BLaER1 treated with 17β-estradiol and CSF1 and Interleukin-3, amounts not matched to agents 10 nM and 100 nM (cell line): ENCODE results near the gene TMCC2.
A peak's percentile ranks its signal among the peaks of the same experiment; 100 is the strongest.
"Not testable (repeated sequence)": the region's sequence is repeated elsewhere in the genome, so short reads cannot be mapped to it uniquely, and the experiment has no call there.

Source experiments
- H3K27ac ChIP-seq, 11 experiments: shearing (Covaris generic); formaldehyde crosslinking; 2 replicates each; pipeline ENCODE4 v1.8.1; 2022
- H3K27me3 ChIP-seq, 11 experiments: shearing (Covaris generic); formaldehyde crosslinking; 2 replicates each; pipeline ENCODE4 v1.8.1; 2022
- H3K36me3 ChIP-seq, 11 experiments: shearing (Covaris generic); formaldehyde crosslinking; 2 replicates each; pipeline ENCODE4 v1.8.1; 2022
- H3K4me1 ChIP-seq, 10 experiments: shearing (Covaris generic); formaldehyde crosslinking; 2 replicates each; pipeline ENCODE4 v1.8.1; 2022
- H3K4me2 ChIP-seq, 11 experiments: shearing (Covaris generic); formaldehyde crosslinking; 2 replicates each; pipeline ENCODE4 v1.8.1; 2022
- H3K4me3 ChIP-seq, 10 experiments: shearing (Covaris generic); formaldehyde crosslinking; 2 replicates each; pipeline ENCODE4 v1.8.1; 2022
- H3K9ac ChIP-seq, 11 experiments: shearing (Covaris generic); formaldehyde crosslinking; 2 replicates each; pipeline ENCODE4 v1.8.1; 2022
- H3K9me3 ChIP-seq, 11 experiments: shearing (Covaris generic); formaldehyde crosslinking; replicated peaks in 1 of 11; 2 replicates each; pipeline ENCODE4 v1.8.1; 2022
- H4K20me1 ChIP-seq, 11 experiments: shearing (Covaris generic); formaldehyde crosslinking; 2 replicates each; pipeline ENCODE4 v1.8.1; 2022
- Cebpa-rat ChIP-seq, 11 experiments: shearing (Covaris generic); IDR thresholded peaks; 2 replicates each; pipeline ENCODE4 v1.8.1; 2022

TMCC2 gene, protein sequence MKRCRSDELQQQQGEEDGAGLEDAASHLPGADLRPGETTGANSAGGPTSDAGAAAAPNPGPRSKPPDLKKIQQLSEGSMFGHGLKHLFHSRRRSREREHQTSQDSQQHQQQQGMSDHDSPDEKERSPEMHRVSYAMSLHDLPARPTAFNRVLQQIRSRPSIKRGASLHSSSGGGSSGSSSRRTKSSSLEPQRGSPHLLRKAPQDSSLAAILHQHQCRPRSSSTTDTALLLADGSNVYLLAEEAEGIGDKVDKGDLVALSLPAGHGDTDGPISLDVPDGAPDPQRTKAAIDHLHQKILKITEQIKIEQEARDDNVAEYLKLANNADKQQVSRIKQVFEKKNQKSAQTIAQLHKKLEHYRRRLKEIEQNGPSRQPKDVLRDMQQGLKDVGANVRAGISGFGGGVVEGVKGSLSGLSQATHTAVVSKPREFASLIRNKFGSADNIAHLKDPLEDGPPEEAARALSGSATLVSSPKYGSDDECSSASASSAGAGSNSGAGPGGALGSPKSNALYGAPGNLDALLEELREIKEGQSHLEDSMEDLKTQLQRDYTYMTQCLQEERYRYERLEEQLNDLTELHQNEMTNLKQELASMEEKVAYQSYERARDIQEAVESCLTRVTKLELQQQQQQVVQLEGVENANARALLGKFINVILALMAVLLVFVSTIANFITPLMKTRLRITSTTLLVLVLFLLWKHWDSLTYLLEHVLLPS

DNA sequence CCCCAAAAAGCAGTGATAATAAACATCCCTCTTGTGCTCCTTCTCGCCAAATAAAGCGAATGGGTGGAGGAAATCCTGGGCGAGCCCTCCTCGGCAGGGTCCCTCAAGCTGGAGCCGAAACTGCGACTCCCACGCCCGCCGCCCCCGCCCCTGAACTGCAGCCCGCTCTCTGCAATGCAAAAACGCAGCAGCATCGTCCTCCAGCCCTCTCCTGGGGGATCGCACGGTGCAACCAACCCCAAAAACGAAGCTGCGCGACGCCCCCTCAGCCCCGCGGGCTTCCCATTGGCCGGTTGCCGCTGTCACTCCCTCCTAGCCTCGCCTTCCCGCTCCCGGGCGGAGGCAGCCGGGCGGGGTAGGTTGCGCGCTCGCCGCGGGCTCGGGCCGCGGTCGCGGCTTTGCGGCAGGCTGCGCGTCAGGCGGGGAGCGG, at the start of gene TMCC2:
TSS of gene TMCC2 (plus strand) at position 363 of the 430 bp plus-strand sequence. CDS start 619 bp downstream, outside the sequence.
- Histone ChIP-seq H3K9me3 (no peaks in the 10 kb centered on the region), H3K27ac (no peak within 1 kb of the TSS)
- TF ChIP-seq Cebpa-rat (IDR thresholded peaks at IDR 0.05), result no peak

DNA sequence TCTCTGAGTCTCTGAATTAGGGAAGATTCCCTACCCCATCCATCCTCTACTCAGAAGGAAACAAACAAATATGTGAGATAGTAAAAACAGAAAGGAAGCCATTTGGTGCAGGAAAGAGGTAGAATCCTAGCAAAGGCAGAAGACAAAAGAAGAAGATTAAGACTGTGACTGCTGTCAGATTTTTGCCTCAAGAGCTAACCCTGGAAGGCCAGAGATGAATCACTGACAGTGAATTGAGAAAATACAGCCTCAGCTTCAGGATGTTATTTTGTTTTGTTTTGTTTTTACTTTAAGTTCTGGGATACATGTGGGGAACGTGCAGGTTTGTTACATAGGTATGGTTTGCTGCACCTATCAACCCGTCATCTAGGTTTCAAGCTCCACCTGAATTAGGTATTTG, 47.9 kb upstream of the TMCC2 start:
- Histone ChIP-seq H3K9ac (no peak overlapping the region), H3K36me3 (peaks cover 0 to 65% (median 11%) of the 10 kb centered on the region in 11 experiments; a peak in 10 of 22 replicates), H3K4me3 (no peak overlapping the region), H3K27ac (no peak overlapping the region), H3K9me3 (no peaks in the 10 kb centered on the region), H3K4me2 (no peak overlapping the region), H3K27me3 (no peaks in the 10 kb centered on the region), H4K20me1 (peaks cover 20 to 42% (median 29%) of the 10 kb centered on the region in 11 experiments; a peak in 17 of 22 replicates), H3K4me1 (peaks cover 17 to 34% (median 29%) of the 10 kb centered on the region in 10 experiments)
- no peak for TF ChIP-seq Cebpa-rat (IDR thresholded peaks at IDR 0.05)

More for the DNA sequence above, at the start of gene TMCC2:
- H3K4me2 ChIP-seq, result peak within 1 kb of the TSS; percentile 89 to 99 (median 96)
- H3K27me3 ChIP-seq, result peaks cover 43 to 64% (median 59%) of the 10 kb centered on the region in 11 experiments
- peak within 1 kb of the TSS; percentile 16 to 73 (median 65) for H3K9ac ChIP-seq
- peak within 1 kb of the TSS; percentile 64 to 80 (median 72) for H3K4me3 ChIP-seq
- H3K4me1 ChIP-seq, result peaks cover 28 to 40% (median 31%) of the 10 kb centered on the region in 10 experiments
- peaks cover 0 to 6% (median 0%) of the 10 kb centered on the region in 11 experiments; a peak in 6 of 22 replicates for H4K20me1 ChIP-seq
- H3K36me3 ChIP-seq, result no peaks in the 10 kb centered on the region

DNA sequence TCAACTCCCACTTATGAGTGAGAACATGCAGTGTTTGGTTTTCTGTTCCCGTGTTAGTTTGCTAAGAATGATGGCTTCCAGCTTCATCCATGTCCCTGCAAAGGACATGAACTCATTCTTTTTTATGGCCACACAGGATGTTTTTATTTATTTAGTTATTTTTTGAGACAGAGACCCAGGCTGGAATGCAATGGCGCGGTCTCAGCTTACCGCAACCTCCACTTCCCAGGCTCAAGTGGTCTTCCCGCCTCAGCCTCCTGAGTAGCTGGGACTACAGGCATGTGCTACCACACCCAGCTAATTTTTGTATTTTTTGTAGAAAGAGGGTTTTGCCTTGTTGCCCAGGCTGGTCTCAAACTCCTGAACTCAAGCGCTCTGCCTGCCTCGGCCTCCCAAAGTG, 47.4 kb upstream of the TMCC2 start:
- H4K20me1 ChIP-seq, result peaks cover 23 to 46% (median 34%) of the 10 kb centered on the region in 11 experiments; a peak in 17 of 22 replicates
- not testable (repeated sequence) for H3K4me2 ChIP-seq, H3K9me3 ChIP-seq, H3K27me3 ChIP-seq, H3K27ac ChIP-seq, H3K4me3 ChIP-seq, H3K9ac ChIP-seq
- H3K36me3 ChIP-seq, result peaks cover 0 to 62% (median 11%) of the 10 kb centered on the region in 11 experiments; a peak in 10 of 22 replicates
- peaks cover 17 to 30% (median 26%) of the 10 kb centered on the region in 10 experiments for H3K4me1 ChIP-seq

DNA sequence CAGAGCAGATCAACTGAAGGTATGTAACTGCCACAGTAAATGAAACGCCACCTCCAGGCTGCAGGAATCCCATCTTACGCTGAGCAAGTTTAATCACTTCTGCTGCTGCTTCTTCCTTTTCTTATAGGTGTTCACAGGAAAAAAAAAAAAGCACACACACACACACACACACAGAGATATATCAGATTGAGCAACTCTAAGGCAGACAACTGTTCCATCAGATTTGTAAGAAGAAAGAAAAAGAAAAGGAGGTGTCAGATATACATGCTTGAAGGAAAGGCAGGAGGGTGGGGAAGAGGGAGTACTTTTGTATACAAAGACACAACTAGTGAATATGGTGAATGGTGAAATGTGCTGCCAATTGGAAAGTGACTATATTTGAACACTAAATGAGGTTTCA, 44.8 kb upstream of the TMCC2 start:
- Histone ChIP-seq H3K4me2 (peak overlapping the region in 10 of 11 experiments; percentile 47 to 86 (median 66); a peak in 18 of 22 replicates), H3K4me1 (peaks cover 17 to 40% (median 28%) of the 10 kb centered on the region in 10 experiments), H3K36me3 (peaks cover 3 to 69% (median 18%) of the 10 kb centered on the region in 11 experiments; a peak in 14 of 22 replicates), H3K9ac (no peak overlapping the region), H3K9me3 (no peaks in the 10 kb centered on the region), H4K20me1 (peaks cover 31 to 61% (median 49%) of the 10 kb centered on the region in 11 experiments; a peak in 18 of 22 replicates), H3K4me3 (no peak overlapping the region), H3K27ac (no peak overlapping the region), H3K27me3 (no peaks in the 10 kb centered on the region)
- TF ChIP-seq Cebpa-rat (IDR thresholded peaks at IDR 0.05), result no peak

DNA sequence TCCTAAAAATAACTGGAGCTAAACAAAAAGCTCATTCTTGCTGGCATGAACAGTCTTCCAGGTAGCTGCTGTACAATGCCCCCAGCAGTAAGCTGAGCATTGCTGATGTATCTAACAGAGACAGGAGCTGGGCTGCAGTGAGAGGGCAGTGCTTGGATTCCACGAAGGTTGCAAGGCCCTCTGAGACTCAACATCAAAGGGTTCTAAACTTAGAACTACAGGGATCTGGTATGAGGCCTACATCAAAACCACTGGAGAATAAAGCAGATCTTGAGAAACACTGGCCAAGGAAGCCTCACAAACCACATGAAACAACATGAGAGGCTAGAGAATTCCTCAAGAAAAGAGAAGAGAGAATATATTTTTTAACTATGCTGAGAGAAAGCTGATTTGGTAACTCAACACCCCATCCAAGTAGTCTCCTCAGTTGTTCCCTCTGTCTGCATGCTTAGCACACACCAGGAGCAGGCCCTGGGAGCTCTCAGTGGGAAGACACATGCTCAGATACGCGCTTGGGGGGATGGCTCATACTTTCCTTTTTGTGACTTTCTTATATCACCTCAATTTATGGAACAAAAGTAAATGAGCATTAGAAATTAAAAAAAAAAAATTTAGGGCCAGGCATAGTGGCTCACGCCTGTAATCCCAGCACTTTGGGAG, 43.9 kb upstream of the TMCC2 start:
- H3K9me3 ChIP-seq, result no peaks in the 10 kb centered on the region
- no peak overlapping the region for H3K4me3 ChIP-seq
- H3K36me3 ChIP-seq, result peaks cover 3 to 62% (median 16%) of the 10 kb centered on the region in 11 experiments; a peak in 14 of 22 replicates
- H3K4me1 ChIP-seq, result peaks cover 17 to 40% (median 28%) of the 10 kb centered on the region in 10 experiments
- peak overlapping the region in 2 of 11 experiments; percentile 27 to 33; a peak in 2 of 22 replicates for H3K27ac ChIP-seq
- TF ChIP-seq Cebpa-rat (IDR thresholded peaks at IDR 0.05), result peak in 3 of 11 experiments; percentile 13 to 59 (median 16); a peak in 2 of 22 replicates
- H3K4me2 ChIP-seq, result peak overlapping the region; percentile 45 to 86 (median 65)
- peak overlapping the region in 5 of 11 experiments; percentile 0 to 29 (median 4); a peak in 2 of 22 replicates for H3K9ac ChIP-seq
- H4K20me1 ChIP-seq, result peaks cover 38 to 67% (median 51%) of the 10 kb centered on the region in 11 experiments; a peak in 18 of 22 replicates
- no peaks in the 10 kb centered on the region for H3K27me3 ChIP-seq

DNA sequence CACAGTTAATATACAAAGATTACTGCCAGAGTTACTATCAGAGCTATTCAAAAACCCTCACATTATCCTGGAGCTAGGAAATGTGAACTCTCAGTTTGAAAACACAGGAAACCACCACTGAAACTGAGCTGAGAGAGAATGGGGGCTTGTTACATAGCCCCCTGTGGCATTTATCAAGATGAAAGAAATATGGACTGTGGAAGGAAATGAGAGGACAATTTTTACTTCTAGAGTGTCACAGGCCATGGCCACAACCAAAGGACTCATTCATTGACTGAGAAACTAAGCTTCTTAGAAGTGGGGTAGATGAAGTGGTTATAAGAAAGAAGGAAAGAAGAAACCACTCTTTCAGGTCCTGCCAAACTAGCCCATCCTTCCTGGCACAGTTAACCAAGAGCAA, 41.6 kb upstream of the TMCC2 start:
- Histone ChIP-seq H4K20me1 (peaks cover 58 to 87% (median 72%) of the 10 kb centered on the region in 11 experiments; a peak in 18 of 22 replicates), H3K27me3 (no peaks in the 10 kb centered on the region), H3K27ac (no peak overlapping the region), H3K4me3 (no peak overlapping the region), H3K4me1 (peaks cover 17 to 40% (median 30%) of the 10 kb centered on the region in 10 experiments), H3K9ac (no peak overlapping the region), H3K4me2 (peak overlapping the region in 8 of 11 experiments; percentile 1 to 44 (median 22); a peak in 7 of 22 replicates), H3K36me3 (peaks cover 3 to 43% (median 13%) of the 10 kb centered on the region in 11 experiments; a peak in 14 of 22 replicates), H3K9me3 (no peaks in the 10 kb centered on the region)
- no peak for TF ChIP-seq Cebpa-rat (IDR thresholded peaks at IDR 0.05)

DNA sequence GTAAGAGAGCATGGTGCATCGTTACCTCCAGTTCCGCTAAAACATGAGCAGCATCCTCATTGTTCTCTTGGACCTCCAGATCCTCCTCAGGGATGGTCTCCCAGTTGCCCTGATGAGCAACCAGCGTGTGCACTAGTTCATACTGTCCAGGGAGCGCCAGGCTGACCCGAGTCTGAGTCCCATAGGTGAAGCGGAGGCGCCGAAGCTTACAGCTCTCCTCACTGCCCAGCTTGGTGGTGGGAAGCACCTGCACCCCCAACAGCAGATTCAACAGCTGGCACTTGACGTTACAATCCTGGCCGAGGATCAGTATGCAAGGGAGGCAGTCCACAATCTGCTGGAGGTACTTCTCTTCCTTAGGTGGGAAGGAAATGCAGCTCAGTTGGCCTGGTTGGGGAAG, 40.3 kb upstream of the TMCC2 start:
- H3K4me1 ChIP-seq, result peaks cover 17 to 40% (median 30%) of the 10 kb centered on the region in 10 experiments
- H3K36me3 ChIP-seq, result peaks cover 3 to 31% (median 7%) of the 10 kb centered on the region in 11 experiments; a peak in 12 of 22 replicates
- H3K9ac ChIP-seq, result no peak overlapping the region
- no peak overlapping the region for H3K27ac ChIP-seq
- no peak overlapping the region for H3K4me3 ChIP-seq
- no peaks in the 10 kb centered on the region for H3K9me3 ChIP-seq
- H3K27me3 ChIP-seq, result no peaks in the 10 kb centered on the region
- peaks cover 59 to 99% (median 80%) of the 10 kb centered on the region in 11 experiments; a peak in 18 of 22 replicates for H4K20me1 ChIP-seq
- TF ChIP-seq Cebpa-rat (IDR thresholded peaks at IDR 0.05), result no peak
- H3K4me2 ChIP-seq, result peak overlapping the region in 3 of 11 experiments; percentile 0 to 10 (median 6); a peak in 1 of 22 replicates

DNA sequence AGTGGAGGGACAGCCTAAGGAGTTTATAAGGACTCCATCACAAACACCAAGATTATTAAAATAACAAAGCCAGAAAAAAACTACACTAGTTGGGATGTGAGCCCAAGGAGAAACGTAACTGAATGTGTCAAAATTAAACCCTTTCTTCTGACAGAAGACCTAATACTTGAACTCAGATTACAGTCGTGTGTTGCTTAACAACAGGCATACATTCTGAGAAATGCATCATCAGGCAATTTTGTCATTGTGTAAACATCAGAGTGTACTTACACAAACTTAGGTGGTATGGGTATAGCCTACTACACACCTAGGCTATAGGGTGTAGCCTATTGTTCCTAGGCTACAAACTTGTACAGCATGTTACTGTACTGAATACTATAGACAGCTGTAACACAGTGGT, 39.6 kb upstream of the TMCC2 start:
- Histone ChIP-seq H3K4me2 (0 out of 22 replicates have a peak overlapping the region, but pooled peaks of 1 of the 11 experiments have one; percentile 0), H3K36me3 (peaks cover 3 to 25% (median 7%) of the 10 kb centered on the region in 11 experiments; a peak in 12 of 22 replicates), H3K4me1 (peaks cover 15 to 35% (median 25%) of the 10 kb centered on the region in 10 experiments), H3K27ac (no peak overlapping the region), H3K9ac (no peak overlapping the region), H3K27me3 (no peaks in the 10 kb centered on the region), H3K9me3 (no peaks in the 10 kb centered on the region), H3K4me3 (no peak overlapping the region), H4K20me1 (peaks cover 52 to 100% (median 77%) of the 10 kb centered on the region in 11 experiments; a peak in 18 of 22 replicates)
- TF ChIP-seq Cebpa-rat (IDR thresholded peaks at IDR 0.05), result no peak
